T-helper 2 cell treated with Interferon-gamma antibody and Interleukin-4, amounts not matched to agents 5 μg/mL and 100 μg/mL, for 36 hours (primary cell): ENCODE results near the gene PEPD.
A peak's percentile ranks its signal among the peaks of the same experiment; 100 is the strongest.

Experiments used
- DNase-seq: peaks from one replicate; pipeline ENCODE4 v3.0.0; 2021; ENCODE audit warnings: low spot score
- H3K27ac Mint-ChIP-seq: one replicate; pipeline ENCODE4 v1.8.0; 2021; ENCODE audit warnings: mild to moderate bottlenecking, mixed read lengths
- H3K27me3 Mint-ChIP-seq: one replicate; pipeline ENCODE4 v1.8.0; 2021; ENCODE audit warnings: low read depth, mixed read lengths
- H3K36me3 Mint-ChIP-seq: one replicate; pipeline ENCODE4 v1.8.0; 2021; ENCODE audit warnings: low read depth, mixed read lengths
- H3K4me1 Mint-ChIP-seq: one replicate; pipeline ENCODE4 v1.8.0; 2021; ENCODE audit warnings: low read depth, mixed read lengths
- H3K4me3 Mint-ChIP-seq: one replicate; pipeline ENCODE4 v1.8.0; 2022; ENCODE audit warnings: mild to moderate bottlenecking, moderate library complexity, mixed read lengths
- H3K9me3 Mint-ChIP-seq: one replicate; pipeline ENCODE4 v1.8.0; 2021; ENCODE audit warnings: mixed read lengths

Gene PEPD

GRCh38 chr19:33376941-33377557 lies 144.5 kb downstream of the PEPD start:
- Mint-ChIP-seq H3K4me3 (no peak overlapping the region), H3K4me1 (peaks cover 37% of the 10 kb centered on the region), H3K36me3 (peaks cover 35% of the 10 kb centered on the region)

GRCh38 chr19:33376423-33376822 lies 145.2 kb downstream of the PEPD start:
- no peaks in the 10 kb centered on the region for H3K9me3 Mint-ChIP-seq
- no peak overlapping the region for H3K27ac Mint-ChIP-seq
- H3K4me3 Mint-ChIP-seq = no peak overlapping the region
- H3K4me1 Mint-ChIP-seq = peaks cover 36% of the 10 kb centered on the region
- H3K36me3 Mint-ChIP-seq = peaks cover 33% of the 10 kb centered on the region
- no peaks in the 10 kb centered on the region for H3K27me3 Mint-ChIP-seq
- DNase-seq = no peak

More at GRCh38 chr19:33376941-33377557, 144.5 kb downstream of the PEPD start:
- DNase-seq = no peak
- Mint-ChIP-seq H3K9me3 (no peaks in the 10 kb centered on the region), H3K27ac (no peak overlapping the region), H3K27me3 (no peaks in the 10 kb centered on the region)

GRCh38 chr19:33375837-33376159 lies 145.8 kb downstream of the PEPD start:
- Mint-ChIP-seq H3K27ac (no peak overlapping the region), H3K4me3 (peak overlapping the region; percentile 95), H3K27me3 (no peaks in the 10 kb centered on the region), H3K36me3 (peaks cover 29% of the 10 kb centered on the region), H3K9me3 (no peaks in the 10 kb centered on the region), H3K4me1 (peaks cover 34% of the 10 kb centered on the region)
- DNase-seq = no peak

- Mint-ChIP-seq H3K4me1 (peaks cover 34% of the 10 kb centered on the region), H3K4me3 (peak overlapping the region; percentile 95), H3K36me3 (peaks cover 29% of the 10 kb centered on the region), H3K9me3 (no peaks in the 10 kb centered on the region), H3K27me3 (no peaks in the 10 kb centered on the region), H3K27ac (peak overlapping the region; percentile 77)
- DNase-seq = no peak
Measured at GRCh38 chr19:33375156-33375836, 146.3 kb downstream of the PEPD start.

- peak overlapping the region; percentile 77 for H3K27ac Mint-ChIP-seq
- peaks cover 22% of the 10 kb centered on the region for H3K36me3 Mint-ChIP-seq
- H3K9me3 Mint-ChIP-seq = no peaks in the 10 kb centered on the region
- H3K4me1 Mint-ChIP-seq = peaks cover 34% of the 10 kb centered on the region
- DNase-seq = no peak
- peak overlapping the region; percentile 95 for H3K4me3 Mint-ChIP-seq
- no peaks in the 10 kb centered on the region for H3K27me3 Mint-ChIP-seq
Measured at GRCh38 chr19:33374236-33374714, 147.3 kb downstream of the PEPD start.

- Mint-ChIP-seq H3K9me3 (no peaks in the 10 kb centered on the region), H3K27ac (peak within 1 kb of the TSS; percentile 82), H3K4me1 (peaks cover 34% of the 10 kb centered on the region), H3K27me3 (peaks cover 2% of the 10 kb centered on the region), H3K4me3 (peak within 1 kb of the TSS; percentile 95), H3K36me3 (peaks cover 16% of the 10 kb centered on the region)
- peak; percentile 93 for DNase-seq
Measured at GRCh38 chr19:33373453-33374235, 147.9 kb downstream of the PEPD start, which contains the start of gene CEBPG. Gene CEBPG (plus strand): TSS chr19:33373709. CDS start chr19:33379240, 5,531 bp downstream.

- H3K27me3 Mint-ChIP-seq = peaks cover 21% of the 10 kb centered on the region
- no peak overlapping the region for H3K4me3 Mint-ChIP-seq
- H3K4me1 Mint-ChIP-seq = peaks cover 16% of the 10 kb centered on the region
- H3K27ac Mint-ChIP-seq = no peak overlapping the region
- no peaks in the 10 kb centered on the region for H3K9me3 Mint-ChIP-seq
- DNase-seq = no peak
- H3K36me3 Mint-ChIP-seq = peaks cover 10% of the 10 kb centered on the region
Measured at GRCh38 chr19:33370783-33371182, 150.8 kb downstream of the PEPD start.

GRCh38 chr19:33368074-33368864 lies 153.3 kb downstream of the PEPD start:
- no peak overlapping the region for H3K4me3 Mint-ChIP-seq

GRCh38 chr19:33366897-33367296 lies 154.7 kb downstream of the PEPD start:
- peaks cover 23% of the 10 kb centered on the region for H3K27me3 Mint-ChIP-seq
- no peaks in the 10 kb centered on the region for H3K4me1 Mint-ChIP-seq
- no peaks in the 10 kb centered on the region for H3K36me3 Mint-ChIP-seq
- DNase-seq = no peak
- no peak overlapping the region for H3K27ac Mint-ChIP-seq
- H3K4me3 Mint-ChIP-seq = no peak overlapping the region
- no peaks in the 10 kb centered on the region for H3K9me3 Mint-ChIP-seq

More at GRCh38 chr19:33368074-33368864, 153.3 kb downstream of the PEPD start:
- DNase-seq = no peak
- no peaks in the 10 kb centered on the region for H3K9me3 Mint-ChIP-seq
- H3K4me1 Mint-ChIP-seq = peaks cover 4% of the 10 kb centered on the region
- no peak overlapping the region for H3K27ac Mint-ChIP-seq
- no peaks in the 10 kb centered on the region for H3K36me3 Mint-ChIP-seq
- H3K27me3 Mint-ChIP-seq = peaks cover 21% of the 10 kb centered on the region

GRCh38 chr19:33366127-33366526 lies 155.5 kb downstream of the PEPD start:
- Mint-ChIP-seq H3K27ac (no peak overlapping the region), H3K4me3 (no peak overlapping the region), H3K36me3 (no peaks in the 10 kb centered on the region), H3K27me3 (peaks cover 23% of the 10 kb centered on the region), H3K9me3 (no peaks in the 10 kb centered on the region), H3K4me1 (no peaks in the 10 kb centered on the region)
- no peak for DNase-seq

GRCh38 chr19:33365691-33366090 lies 155.9 kb downstream of the PEPD start:
- Mint-ChIP-seq H3K9me3 (no peaks in the 10 kb centered on the region), H3K4me1 (no peaks in the 10 kb centered on the region), H3K27ac (no peak overlapping the region), H3K4me3 (no peak overlapping the region), H3K36me3 (no peaks in the 10 kb centered on the region), H3K27me3 (peaks cover 23% of the 10 kb centered on the region)
- no peak for DNase-seq

- DNase-seq = no peak
- Mint-ChIP-seq H3K4me3 (no peak overlapping the region), H3K9me3 (no peaks in the 10 kb centered on the region), H3K4me1 (no peaks in the 10 kb centered on the region), H3K36me3 (no peaks in the 10 kb centered on the region), H3K27ac (no peak overlapping the region), H3K27me3 (peaks cover 29% of the 10 kb centered on the region)
Measured at GRCh38 chr19:33363476-33363875, 158.1 kb downstream of the PEPD start.

GRCh38 chr19:33362508-33363228 lies 158.9 kb downstream of the PEPD start:
- Mint-ChIP-seq H3K9me3 (no peaks in the 10 kb centered on the region), H3K4me3 (no peak overlapping the region), H3K36me3 (no peaks in the 10 kb centered on the region), H3K27me3 (peaks cover 21% of the 10 kb centered on the region), H3K27ac (no peak overlapping the region), H3K4me1 (no peaks in the 10 kb centered on the region)
- DNase-seq = no peak
